Activated T-cell treated with anti-CD3 and anti-CD28 coated beads, Interleukin-2, amount 50 U/mL, for 4 hours (primary cell): ENCODE results near the gene HSD17B11. TPM values are rescaled to one million over a fixed set of nuclear protein-coding genes. Genes with fewer than 3 reads are reported as not detected.
"Not testable (repeated sequence)": the region's sequence is repeated elsewhere in the genome, so short reads cannot be mapped to it uniquely, and the experiment has no call there.

Source experiments
- ATAC-seq, 2 donors: fragments of 200-7000 bp; cut with Tn5 transposase; one replicate each; pipeline ENCODE4 v1.10.0; 2021
- DNase-seq: peaks from one replicate; pipeline ENCODE4 v3.0.0-alpha.2; 2020
- H3K27me3 Mint-ChIP-seq: one replicate; pipeline ENCODE4 v1.8.0; 2021; ENCODE audit warnings: low read depth, mixed read lengths
- H3K36me3 Mint-ChIP-seq: one replicate; pipeline ENCODE4 v1.8.0; 2022; ENCODE audit warnings: mixed read lengths; ENCODE audit not compliant: insufficient read depth
- H3K4me1 Mint-ChIP-seq: one replicate; pipeline ENCODE4 v1.8.0; 2021; ENCODE audit warnings: low read depth, mixed read lengths
- H3K4me3 Mint-ChIP-seq: one replicate; pipeline ENCODE4 v1.8.0; 2021; ENCODE audit warnings: mild to moderate bottlenecking, moderate library complexity, mixed read lengths
- H3K9me3 Mint-ChIP-seq: one replicate; pipeline ENCODE4 v1.8.0; 2021; ENCODE audit warnings: mixed read lengths
- total RNA-seq, 3 donors: library from RNA; stranded (reverse); gene quantifications; one replicate each; pipeline ENCODE4 v1.2.1, GENCODE V29; 2021

Gene HSD17B11
- total RNA-seq, 3 donors from 2014 or later = 5.3 to 8.9 (median 7.4) TPM

DNA sequence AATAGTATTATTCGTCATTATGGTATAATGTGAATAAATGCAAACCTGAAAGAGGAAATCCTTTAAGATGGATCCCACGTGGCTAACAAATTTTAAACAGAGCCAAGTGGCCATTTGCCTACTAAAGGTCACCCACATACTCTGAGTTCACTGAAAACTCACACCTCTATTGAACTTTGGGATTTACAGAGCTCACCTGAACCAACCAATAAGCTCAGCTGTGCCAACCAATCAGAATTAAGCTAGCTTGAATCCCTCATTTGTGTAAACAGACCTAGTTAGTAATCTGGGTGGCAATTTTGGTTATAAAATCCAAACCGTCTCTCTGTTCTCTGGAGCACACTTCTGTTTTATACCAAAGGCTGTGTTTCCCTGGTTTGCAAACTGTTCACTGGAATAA, 26.0 kb upstream of the HSD17B11 start:
- Mint-ChIP-seq H3K4me3 (no peak overlapping the region), H3K36me3 (no peaks in the 10 kb centered on the region), H3K4me1 (peaks cover 8% of the 10 kb centered on the region), H3K9me3 (no peaks in the 10 kb centered on the region), H3K27me3 (peaks cover 3% of the 10 kb centered on the region)
- no peak for ATAC-seq
- no peak for DNase-seq

DNA sequence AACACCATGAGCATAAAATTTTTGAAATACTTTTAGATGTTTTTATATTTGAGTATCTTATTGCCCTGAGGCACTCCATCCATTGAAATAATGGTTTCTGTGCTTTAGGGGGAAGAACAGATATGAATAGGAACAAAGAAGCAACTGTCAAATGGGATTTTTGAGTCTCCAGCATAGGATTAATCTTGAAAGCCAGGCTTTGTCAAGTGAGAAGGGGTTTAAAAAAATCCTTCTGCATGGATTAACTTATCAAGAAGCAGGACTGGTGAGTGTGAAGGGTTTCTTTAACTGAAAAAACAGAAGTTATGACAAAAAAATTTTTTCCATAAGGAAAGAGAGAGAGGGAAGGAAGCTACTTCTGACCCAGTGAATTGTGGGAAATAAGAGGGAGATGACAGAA, 23.8 kb upstream of the HSD17B11 start:
- no peak overlapping the region for H3K4me3 Mint-ChIP-seq
- H3K9me3 Mint-ChIP-seq = no peaks in the 10 kb centered on the region
- DNase-seq = no peak
- ATAC-seq = no peak
- H3K27me3 Mint-ChIP-seq = peaks cover 9% of the 10 kb centered on the region
- H3K4me1 Mint-ChIP-seq = no peaks in the 10 kb centered on the region
- no peaks in the 10 kb centered on the region for H3K36me3 Mint-ChIP-seq

DNA sequence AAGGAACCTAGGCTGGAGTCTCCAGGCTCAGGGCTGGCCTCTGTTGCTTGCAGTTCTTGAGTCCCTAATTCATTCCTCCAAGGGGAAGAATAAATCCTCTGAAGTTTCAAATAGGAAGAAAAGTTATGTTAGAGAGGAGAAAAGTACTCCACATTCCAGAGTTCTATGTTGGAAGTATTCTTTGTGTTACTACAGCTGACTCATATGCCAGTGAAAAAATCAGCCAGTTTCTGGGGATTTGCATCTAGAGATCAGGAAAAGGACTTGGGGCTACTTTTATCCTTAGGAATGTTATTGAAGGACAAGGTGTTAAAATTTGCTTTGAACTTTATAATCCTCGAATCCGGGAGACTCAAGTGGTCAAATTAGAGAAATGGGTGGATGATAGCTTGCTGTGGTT, 19.7 kb upstream of the HSD17B11 start:
- H3K4me3 Mint-ChIP-seq = no peak overlapping the region
- peaks cover 20% of the 10 kb centered on the region for H3K27me3 Mint-ChIP-seq
- H3K4me1 Mint-ChIP-seq = peaks cover 10% of the 10 kb centered on the region
- no peaks in the 10 kb centered on the region for H3K9me3 Mint-ChIP-seq
- DNase-seq (no peak), ATAC-seq (no peak)
- H3K36me3 Mint-ChIP-seq = no peaks in the 10 kb centered on the region

DNA sequence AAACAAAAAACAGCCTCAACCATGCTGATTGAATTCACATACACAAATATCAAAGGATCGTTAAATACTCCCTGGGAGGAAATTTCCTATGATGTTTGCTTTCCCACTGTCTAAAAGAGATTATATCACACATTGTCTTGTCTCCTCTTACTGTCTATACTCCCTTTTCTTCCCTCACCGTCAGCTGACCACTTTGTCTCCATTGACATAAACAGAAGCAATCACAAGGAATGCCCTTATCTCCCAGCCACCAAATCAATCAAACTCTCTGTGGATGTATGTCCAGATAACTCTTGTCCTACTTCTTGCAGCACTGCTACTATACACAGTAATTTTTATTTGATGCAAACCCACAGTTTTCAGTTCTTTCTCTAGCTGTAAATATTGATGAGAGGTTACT, 19.2 kb upstream of the HSD17B11 start:
- no peak for ATAC-seq
- peaks cover 10% of the 10 kb centered on the region for H3K4me1 Mint-ChIP-seq
- no peaks in the 10 kb centered on the region for H3K9me3 Mint-ChIP-seq
- no peak overlapping the region for H3K4me3 Mint-ChIP-seq
- H3K36me3 Mint-ChIP-seq = no peaks in the 10 kb centered on the region
- no peak for DNase-seq
- peaks cover 22% of the 10 kb centered on the region for H3K27me3 Mint-ChIP-seq

DNA sequence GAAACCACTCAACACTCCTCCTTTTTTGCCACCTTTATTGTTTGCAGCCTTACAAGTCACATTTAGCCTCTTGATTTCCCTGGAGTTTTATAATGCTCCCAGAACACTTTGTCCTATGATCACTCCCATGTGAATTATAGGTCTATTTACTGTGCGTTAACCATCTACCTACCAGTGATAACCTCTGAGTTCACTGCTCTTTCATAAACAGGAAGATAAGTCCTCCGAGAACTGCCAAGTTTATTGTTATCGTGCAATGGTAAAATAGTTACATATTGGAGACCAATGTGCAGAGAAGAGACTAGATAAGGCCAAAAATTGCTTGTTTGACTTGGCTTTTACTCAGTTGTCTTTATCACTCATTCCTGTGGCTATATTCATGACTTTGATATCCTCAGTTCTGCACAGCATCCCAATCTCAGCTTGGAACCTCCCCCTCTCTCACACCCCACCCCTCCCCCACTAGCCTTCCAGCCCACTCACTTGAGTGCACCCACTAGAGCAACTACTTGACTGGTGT, 18.5 kb upstream of the HSD17B11 start:
- ATAC-seq = no peak
- Mint-ChIP-seq H3K36me3 (no peaks in the 10 kb centered on the region), H3K4me3 (no peak overlapping the region), H3K27me3 (peaks cover 22% of the 10 kb centered on the region), H3K4me1 (peaks cover 10% of the 10 kb centered on the region), H3K9me3 (no peaks in the 10 kb centered on the region)
- DNase-seq = no peak

DNA sequence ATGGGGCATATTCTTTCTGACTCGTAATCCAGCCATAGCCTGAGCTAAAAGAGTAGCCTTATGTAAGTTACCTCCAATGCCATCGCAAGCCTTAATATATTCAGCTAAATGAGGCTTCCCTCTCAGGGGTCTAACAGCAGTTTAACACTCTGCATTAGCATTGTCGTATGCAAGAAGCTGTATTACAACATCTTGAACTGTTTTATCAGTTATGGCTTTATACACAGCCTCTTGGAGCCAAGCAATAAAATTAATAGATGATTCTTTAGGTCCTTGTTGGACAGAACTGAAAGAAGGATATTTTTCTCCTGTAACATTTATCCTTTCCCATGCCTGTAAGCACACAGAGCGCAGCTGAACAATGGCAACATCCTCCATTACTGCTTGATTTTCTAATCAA, 15.9 kb upstream of the HSD17B11 start:
- not testable (repeated sequence) for H3K4me1 Mint-ChIP-seq, H3K9me3 Mint-ChIP-seq, ATAC-seq, H3K36me3 Mint-ChIP-seq, H3K4me3 Mint-ChIP-seq, DNase-seq
- peaks cover 19% of the 10 kb centered on the region for H3K27me3 Mint-ChIP-seq

DNA sequence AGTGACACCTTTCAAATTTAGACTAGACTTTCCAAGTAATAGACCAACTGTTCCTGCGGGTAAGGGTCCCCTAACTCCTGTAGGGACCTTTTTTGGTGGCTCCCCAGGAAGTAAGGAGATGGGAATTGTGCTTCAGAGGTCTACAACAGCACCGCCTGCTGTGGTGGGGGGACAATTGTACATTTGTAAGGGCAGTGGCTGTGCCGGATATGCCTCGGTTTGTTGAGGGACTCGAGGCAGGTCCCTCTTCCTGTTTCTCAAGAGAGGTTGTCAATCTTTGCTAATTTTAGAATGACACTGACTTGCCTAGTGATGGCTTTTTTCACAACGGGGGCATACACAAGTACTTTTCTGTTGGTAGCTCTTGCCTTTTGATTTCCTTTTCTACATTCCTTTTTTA, 15.5 kb upstream of the HSD17B11 start:
- no peak overlapping the region for H3K4me3 Mint-ChIP-seq
- no peaks in the 10 kb centered on the region for H3K36me3 Mint-ChIP-seq
- H3K27me3 Mint-ChIP-seq = peaks cover 19% of the 10 kb centered on the region
- DNase-seq (no peak), ATAC-seq (peak in 1 of 2 donors; percentile 35)
- peaks cover 10% of the 10 kb centered on the region for H3K4me1 Mint-ChIP-seq
- no peaks in the 10 kb centered on the region for H3K9me3 Mint-ChIP-seq

DNA sequence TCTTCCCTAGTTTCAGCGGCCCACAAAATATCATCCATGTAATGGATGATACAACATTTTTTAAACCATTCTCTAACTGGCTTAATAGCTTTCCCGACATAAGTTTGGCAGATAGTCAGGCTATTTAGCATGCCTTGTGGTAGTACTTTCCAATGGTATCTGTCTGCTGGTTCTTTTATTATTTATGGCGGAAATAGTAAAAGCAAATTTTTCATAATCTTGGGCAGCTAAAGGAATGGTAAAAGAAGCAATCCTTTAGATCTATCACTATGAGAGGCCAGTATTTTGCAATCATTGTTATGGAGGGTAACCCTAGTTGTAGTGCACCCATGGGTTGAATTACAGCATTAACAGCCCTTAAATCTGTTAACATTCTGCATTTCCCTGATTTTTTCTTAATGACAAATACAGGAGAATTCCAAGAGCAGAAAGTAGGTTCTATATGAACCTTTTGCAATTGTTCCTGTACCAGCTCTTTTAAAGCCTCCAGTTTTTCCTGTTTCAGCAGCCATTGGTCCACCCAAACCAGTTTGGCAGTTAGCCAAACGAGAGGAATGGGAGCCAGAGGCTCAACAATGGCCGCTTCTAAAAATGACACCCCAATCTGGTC, 14.3 kb upstream of the HSD17B11 start:
- DNase-seq = no peak
- Mint-ChIP-seq H3K36me3 (no peaks in the 10 kb centered on the region), H3K4me1 (peaks cover 10% of the 10 kb centered on the region), H3K27me3 (peaks cover 18% of the 10 kb centered on the region), H3K9me3 (no peaks in the 10 kb centered on the region), H3K4me3 (no peak overlapping the region)
- ATAC-seq = no peak

DNA sequence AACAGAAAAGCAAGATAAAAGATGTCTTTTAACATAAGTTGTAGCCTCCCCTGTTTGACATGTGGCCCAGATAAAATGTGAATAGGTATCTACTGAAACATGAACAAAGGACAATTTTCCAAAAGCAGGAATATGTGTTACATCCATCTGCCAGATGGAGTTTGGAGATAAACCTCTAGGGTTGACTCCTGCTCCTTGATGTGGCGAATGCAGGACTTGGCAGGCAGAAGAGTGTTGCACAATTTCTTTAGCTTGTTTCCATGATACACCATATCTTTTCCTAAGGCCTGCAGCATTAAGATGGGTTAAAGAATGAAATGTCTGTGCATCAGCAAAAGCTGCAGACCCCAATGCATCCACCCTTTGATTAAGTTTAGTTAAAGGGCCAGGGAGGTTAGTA, 12.7 kb upstream of the HSD17B11 start:
- not testable (repeated sequence) for H3K4me1 Mint-ChIP-seq, ATAC-seq, H3K36me3 Mint-ChIP-seq, H3K4me3 Mint-ChIP-seq, H3K9me3 Mint-ChIP-seq, DNase-seq
- H3K27me3 Mint-ChIP-seq = peaks cover 11% of the 10 kb centered on the region

DNA sequence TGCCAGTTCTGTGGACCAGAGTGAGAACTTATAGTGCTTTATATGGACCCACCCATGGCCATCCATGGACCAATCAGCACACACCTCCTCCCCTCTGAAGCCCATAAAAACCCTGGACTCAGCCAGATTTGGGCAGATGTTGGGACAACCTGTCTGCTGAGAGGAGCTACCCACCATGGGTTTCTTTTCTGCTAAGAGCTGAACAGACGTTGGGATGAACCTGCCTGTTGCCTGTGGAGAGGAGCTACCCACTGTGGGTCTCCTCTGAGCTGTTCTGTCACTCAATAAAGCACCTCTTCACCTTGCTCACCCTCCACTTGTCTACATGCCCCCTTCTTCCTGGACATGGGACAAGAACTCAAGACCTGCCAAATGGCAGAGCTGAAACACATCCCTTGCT, 9.0 kb upstream of the HSD17B11 start:
- no peak for ATAC-seq
- H3K4me1 Mint-ChIP-seq = no peaks in the 10 kb centered on the region
- H3K9me3 Mint-ChIP-seq = no peaks in the 10 kb centered on the region

DNA sequence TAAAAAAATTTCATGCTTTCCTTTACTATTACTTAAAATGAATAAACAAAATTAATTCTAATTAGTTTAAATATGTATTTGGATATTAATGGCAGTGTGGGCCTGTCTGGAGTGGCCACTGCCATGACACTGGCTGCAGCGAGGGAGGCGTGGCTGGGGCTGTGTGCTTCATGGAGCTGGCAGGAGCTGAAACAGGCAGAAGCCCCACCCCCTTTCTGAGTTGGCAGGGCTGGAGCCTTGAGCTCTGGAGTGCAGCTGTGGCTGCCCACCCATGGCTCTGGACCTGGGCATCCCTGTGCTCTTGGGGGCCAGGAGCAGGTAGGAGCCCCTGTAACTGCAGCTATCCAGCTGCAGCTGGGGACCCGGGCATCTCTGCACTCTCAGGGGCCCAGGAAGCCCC, 8.2 kb upstream of the HSD17B11 start:
- ATAC-seq (no peak), DNase-seq (no peak)
- Mint-ChIP-seq H3K4me1 (no peaks in the 10 kb centered on the region), H3K27me3 (no peaks in the 10 kb centered on the region), H3K4me3 (no peak overlapping the region), H3K36me3 (no peaks in the 10 kb centered on the region), H3K9me3 (no peaks in the 10 kb centered on the region)

More for the DNA sequence above, 9.0 kb upstream of the HSD17B11 start:
- DNase-seq = no peak
- no peak overlapping the region for H3K4me3 Mint-ChIP-seq
- no peaks in the 10 kb centered on the region for H3K27me3 Mint-ChIP-seq
- no peaks in the 10 kb centered on the region for H3K36me3 Mint-ChIP-seq

DNA sequence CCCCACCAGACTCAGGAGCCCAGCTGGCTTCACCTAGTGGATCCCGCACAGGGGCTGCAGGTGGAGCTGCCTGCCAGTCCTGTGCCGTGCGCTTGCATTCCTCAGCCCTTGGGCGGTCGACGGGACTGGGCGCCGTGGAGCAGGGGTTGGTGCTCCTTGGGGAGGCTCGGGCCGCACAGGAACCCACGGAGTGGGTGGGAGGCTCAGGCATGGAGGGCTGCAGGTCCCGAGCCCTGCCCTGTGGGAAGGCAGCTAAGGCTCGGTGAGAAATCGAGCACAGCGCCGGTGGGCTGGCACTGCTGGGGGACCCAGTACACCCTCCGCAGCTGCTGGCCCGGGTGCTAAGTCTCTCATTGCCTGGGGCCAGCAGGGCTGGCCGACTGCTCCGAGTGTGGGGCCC, 4.9 kb upstream of the HSD17B11 start:
- H3K9me3 Mint-ChIP-seq, H3K4me1 Mint-ChIP-seq: not testable (repeated sequence)

DNA sequence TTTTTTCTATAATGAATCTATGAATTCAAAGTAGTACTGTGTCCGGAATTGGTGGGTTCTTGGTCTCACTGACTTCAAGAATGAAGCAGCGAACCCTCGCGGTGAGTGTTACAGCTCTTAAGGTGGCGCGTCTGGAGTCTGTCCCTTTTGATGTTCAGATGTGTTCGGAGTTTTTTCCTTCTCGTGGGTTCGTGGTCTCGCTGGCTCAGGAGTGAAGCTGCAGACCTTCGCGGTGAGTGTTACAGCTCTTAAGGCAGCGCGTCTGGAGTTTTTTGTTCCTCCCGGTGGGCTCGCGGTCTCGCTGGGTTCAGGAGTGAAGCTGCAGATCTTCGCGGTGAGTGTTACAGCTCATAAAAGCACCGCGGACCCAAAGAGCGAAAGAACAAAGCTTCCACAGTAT, 4.1 kb upstream of the HSD17B11 start:
- H3K9me3 Mint-ChIP-seq, H3K36me3 Mint-ChIP-seq, ATAC-seq, H3K27me3 Mint-ChIP-seq, H3K4me1 Mint-ChIP-seq: not testable (repeated sequence)
- peak overlapping the region; percentile 37 for H3K4me3 Mint-ChIP-seq
- DNase-seq = peak; percentile 15

More for the DNA sequence above, 4.9 kb upstream of the HSD17B11 start:
- DNase-seq, ATAC-seq, H3K27me3 Mint-ChIP-seq, H3K4me3 Mint-ChIP-seq, H3K36me3 Mint-ChIP-seq: not testable (repeated sequence)

DNA sequence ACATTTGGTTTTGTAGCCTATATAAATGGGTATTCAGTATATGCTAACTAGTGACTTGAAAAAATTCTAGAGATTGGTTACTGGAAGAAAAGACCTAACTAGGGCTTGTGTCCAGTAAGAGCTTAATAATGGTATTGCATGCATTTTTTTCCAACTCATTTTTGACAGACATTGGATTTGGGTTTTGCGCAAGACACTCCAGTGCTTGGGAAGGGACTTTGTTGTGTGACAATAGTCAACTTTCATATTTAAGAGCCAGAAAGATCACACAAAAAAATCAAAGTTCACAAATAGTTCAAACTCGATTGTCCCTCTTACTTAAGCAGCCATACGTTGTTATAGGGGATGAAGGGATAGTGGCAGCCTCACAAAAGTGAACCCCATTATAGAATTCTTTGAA, 1.2 kb upstream of the HSD17B11 start:
- no peak for ATAC-seq
- no peaks in the 10 kb centered on the region for H3K27me3 Mint-ChIP-seq
- DNase-seq = no peak
- H3K36me3 Mint-ChIP-seq = peaks cover 3% of the 10 kb centered on the region
- H3K9me3 Mint-ChIP-seq = no peaks in the 10 kb centered on the region
- H3K4me1 Mint-ChIP-seq = peaks cover 34% of the 10 kb centered on the region
- H3K4me3 Mint-ChIP-seq = no peak overlapping the region

DNA sequence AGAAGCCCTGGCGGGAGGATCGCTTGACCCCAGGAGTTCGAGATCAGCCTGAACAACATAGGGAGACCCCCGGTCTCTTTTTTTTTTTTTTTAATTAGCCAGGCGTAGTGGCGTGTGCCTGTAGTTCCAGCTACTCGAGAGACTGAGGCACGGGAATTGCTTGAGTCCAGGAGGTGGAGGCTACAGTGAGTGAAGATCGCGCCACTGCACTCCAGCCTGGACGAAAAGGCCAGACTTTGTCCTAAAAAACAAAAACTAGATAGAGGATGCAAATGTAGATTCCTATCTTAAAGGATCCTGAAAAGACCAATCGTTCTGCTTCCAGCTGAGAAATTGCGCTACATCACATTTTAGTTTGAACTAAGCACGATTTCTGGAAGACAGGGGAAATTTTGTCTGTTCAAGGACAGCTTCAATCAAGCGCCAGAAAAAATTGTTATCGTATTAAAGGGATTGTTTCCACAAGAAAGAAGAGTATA, 627 bp upstream of the HSD17B11 start:
- DNase-seq = no peak
- Mint-ChIP-seq H3K4me3 (peak overlapping the region; percentile 95), H3K27me3 (no peaks in the 10 kb centered on the region), H3K4me1 (peaks cover 39% of the 10 kb centered on the region), H3K36me3 (peaks cover 3% of the 10 kb centered on the region), H3K9me3 (no peaks in the 10 kb centered on the region)
- peak; percentile 6 to 25 for ATAC-seq
